ENCODE data around the gene LMAN1.

Gene LMAN1

GRCh38 chr18:59303656-59304195 is 55.3 kb downstream of the LMAN1 start:
- no peaks in the 10 kb centered on the region for H3K9me3 ChIP-seq (ENCODE audit: insufficient read depth, low read depth, low read length)
- no peaks in the 10 kb centered on the region for H3F3A ChIP-seq (ENCODE audit: low read depth)
- no peak overlapping the region for H3K9ac ChIP-seq (ENCODE audit: low read depth, low read length, poor library complexity, severe bottlenecking)
- H3K36me3 ChIP-seq (ENCODE audit: insufficient read depth, low read length) = no peaks in the 10 kb centered on the region
- H4K20me1 ChIP-seq (ENCODE audit: insufficient read depth, low read length, poor library complexity, severe bottlenecking) = no peaks in the 10 kb centered on the region
- H3K27me3 ChIP-seq (ENCODE audit: insufficient read depth, low read length, poor library complexity, severe bottlenecking) = no peaks in the 10 kb centered on the region
- H3K4me2 ChIP-seq (ENCODE audit: low read depth, low read length, poor library complexity, severe bottlenecking) = no peak overlapping the region
- H3K79me2 ChIP-seq (ENCODE audit: insufficient read depth, low read length) = no peaks in the 10 kb centered on the region
- H3K4me3 ChIP-seq (ENCODE audit: low read length, poor library complexity, severe bottlenecking) = no peak overlapping the region
- no peaks in the 10 kb centered on the region for H3K4me1 ChIP-seq (ENCODE audit: insufficient read depth, low read length, poor library complexity, severe bottlenecking)
- no peak overlapping the region for H2AFZ ChIP-seq (ENCODE audit: low read length)
- no peaks in the 10 kb centered on the region for H3K9me2 ChIP-seq (replicated peaks; ENCODE audit: low read depth, low read length)
- TF ChIP-seq CTCF (conservative IDR thresholded peaks at IDR 0.05; ENCODE audit: low read length) (no peak), EZH2phosphoT487 (IDR thresholded peaks at IDR 0.05; ENCODE audit: borderline replicate concordance) (no peak)

GRCh38 chr18:59303006-59303405 is 56.1 kb downstream of the LMAN1 start:
- Histone ChIP-seq H3K4me2 (ENCODE audit: low read depth, low read length, poor library complexity, severe bottlenecking) (no peak overlapping the region), H4K20me1 (ENCODE audit: insufficient read depth, low read length, poor library complexity, severe bottlenecking) (no peaks in the 10 kb centered on the region), H3K9ac (ENCODE audit: low read depth, low read length, poor library complexity, severe bottlenecking) (no peak overlapping the region), H3K4me1 (ENCODE audit: insufficient read depth, low read length, poor library complexity, severe bottlenecking) (no peaks in the 10 kb centered on the region), H3K36me3 (ENCODE audit: insufficient read depth, low read length) (no peaks in the 10 kb centered on the region), H3K9me2 (replicated peaks; ENCODE audit: low read depth, low read length) (no peaks in the 10 kb centered on the region), H2AFZ (ENCODE audit: low read length) (no peak overlapping the region), H3K27me3 (ENCODE audit: insufficient read depth, low read length, poor library complexity, severe bottlenecking) (no peaks in the 10 kb centered on the region), H3K9me3 (ENCODE audit: insufficient read depth, low read depth, low read length) (no peaks in the 10 kb centered on the region), H3K4me3 (ENCODE audit: low read length, poor library complexity, severe bottlenecking) (no peak overlapping the region), H3F3A (ENCODE audit: low read depth) (no peaks in the 10 kb centered on the region), H3K79me2 (ENCODE audit: insufficient read depth, low read length) (no peaks in the 10 kb centered on the region)
- TF ChIP-seq EZH2phosphoT487 (IDR thresholded peaks at IDR 0.05; ENCODE audit: borderline replicate concordance) (no peak), CTCF (conservative IDR thresholded peaks at IDR 0.05; ENCODE audit: low read length) (no peak)

- no peak for TF ChIP-seq CTCF (conservative IDR thresholded peaks at IDR 0.05; ENCODE audit: low read length)
- TF ChIP-seq EZH2phosphoT487 (IDR thresholded peaks at IDR 0.05; ENCODE audit: borderline replicate concordance) = no peak
- H3K4me2 ChIP-seq (ENCODE audit: low read depth, low read length, poor library complexity, severe bottlenecking) = no peak overlapping the region
- H3K4me3 ChIP-seq (ENCODE audit: low read length, poor library complexity, severe bottlenecking) = no peak overlapping the region
- no peaks in the 10 kb centered on the region for H3F3A ChIP-seq (ENCODE audit: low read depth)
- no peaks in the 10 kb centered on the region for H3K9me2 ChIP-seq (replicated peaks; ENCODE audit: low read depth, low read length)
- H3K79me2 ChIP-seq (ENCODE audit: insufficient read depth, low read length) = no peaks in the 10 kb centered on the region
- H2AFZ ChIP-seq (ENCODE audit: low read length) = no peak overlapping the region
- H3K9me3 ChIP-seq (ENCODE audit: insufficient read depth, low read depth, low read length) = no peaks in the 10 kb centered on the region
- no peak overlapping the region for H3K9ac ChIP-seq (ENCODE audit: low read depth, low read length, poor library complexity, severe bottlenecking)
- H3K36me3 ChIP-seq (ENCODE audit: insufficient read depth, low read length) = no peaks in the 10 kb centered on the region
- no peaks in the 10 kb centered on the region for H3K4me1 ChIP-seq (ENCODE audit: insufficient read depth, low read length, poor library complexity, severe bottlenecking)
- H4K20me1 ChIP-seq (ENCODE audit: insufficient read depth, low read length, poor library complexity, severe bottlenecking) = no peaks in the 10 kb centered on the region
- H3K27me3 ChIP-seq (ENCODE audit: insufficient read depth, low read length, poor library complexity, severe bottlenecking) = no peaks in the 10 kb centered on the region
Measured at GRCh38 chr18:59301929-59302328, 57.1 kb downstream of the LMAN1 start.
